ENCODE measurements around the gene TACC2.
"Not testable (repeated sequence)": the region's sequence is repeated elsewhere in the genome, so short reads cannot be mapped to it uniquely, and the experiment has no call there.

Gene TACC2

GRCh38 chr10:121978511-121978910 lies 10.5 kb upstream of the TACC2 start:
- no peak for DNase-seq (ENCODE audit: low spot score)

- DNase-seq (ENCODE audit: low spot score) = no peak
Observed at GRCh38 chr10:121981346-121981745, 7.6 kb upstream of the TACC2 start.

GRCh38 chr10:121983852-121984251 lies 5.1 kb upstream of the TACC2 start:
- no peak for DNase-seq (ENCODE audit: low spot score)

GRCh38 chr10:121984463-121984862 lies 4.5 kb upstream of the TACC2 start:
- DNase-seq (ENCODE audit: low spot score) = no peak

GRCh38 chr10:121990015-121990677 lies 1.2 kb downstream of the TACC2 start:
- no peak for DNase-seq (ENCODE audit: low spot score)

- not testable (repeated sequence) for DNase-seq (ENCODE audit: low spot score)
Observed at GRCh38 chr10:121991727-121992126, 2.8 kb downstream of the TACC2 start.

GRCh38 chr10:121994429-121994941 lies 5.5 kb downstream of the TACC2 start:
- DNase-seq (ENCODE audit: low spot score) = peak; percentile 23

GRCh38 chr10:121998462-121998861 lies 9.5 kb downstream of the TACC2 start:
- DNase-seq (ENCODE audit: low spot score) = no peak

- peak; percentile 28 for DNase-seq (ENCODE audit: low spot score)
Observed at GRCh38 chr10:121999301-121999700, 10.3 kb downstream of the TACC2 start.

- no peak for DNase-seq (ENCODE audit: low spot score)
Observed at GRCh38 chr10:122001698-122002097, 12.7 kb downstream of the TACC2 start.

- no peak for DNase-seq (ENCODE audit: low spot score)
Observed at GRCh38 chr10:122007415-122007814, 18.5 kb downstream of the TACC2 start.

- DNase-seq (ENCODE audit: low spot score) = no peak
Observed at GRCh38 chr10:122010405-122011050, 21.6 kb downstream of the TACC2 start.

- DNase-seq (ENCODE audit: low spot score) = no peak
Observed at GRCh38 chr10:122012731-122013130, 23.8 kb downstream of the TACC2 start.

- DNase-seq (ENCODE audit: low spot score) = no peak
Observed at GRCh38 chr10:122013311-122013780, 24.4 kb downstream of the TACC2 start.

GRCh38 chr10:122014652-122015248 lies 25.8 kb downstream of the TACC2 start:
- DNase-seq (ENCODE audit: low spot score) = no peak

GRCh38 chr10:122017926-122018325 lies 29.0 kb downstream of the TACC2 start:
- DNase-seq (ENCODE audit: low spot score) = not testable (repeated sequence)

- DNase-seq (ENCODE audit: low spot score) = no peak
Observed at GRCh38 chr10:122018491-122018890, 29.5 kb downstream of the TACC2 start.

GRCh38 chr10:122018951-122019413 lies 30.0 kb downstream of the TACC2 start:
- DNase-seq (ENCODE audit: low spot score) = no peak

GRCh38 chr10:122019414-122019975 lies 30.5 kb downstream of the TACC2 start:
- no peak for DNase-seq (ENCODE audit: low spot score)

- DNase-seq (ENCODE audit: low spot score) = no peak
Observed at GRCh38 chr10:122020226-122020625, 31.3 kb downstream of the TACC2 start.

GRCh38 chr10:122021379-122021778 lies 32.4 kb downstream of the TACC2 start:
- DNase-seq (ENCODE audit: low spot score) = peak; percentile 40

- no peak for DNase-seq (ENCODE audit: low spot score)
Observed at GRCh38 chr10:122021828-122022227, 32.9 kb downstream of the TACC2 start.

- DNase-seq (ENCODE audit: low spot score) = no peak
Observed at GRCh38 chr10:122022276-122022675, 33.3 kb downstream of the TACC2 start.

All from GM03348 (cell line).